Left ventricle myocardium inferior (tissue), 1 donor: ENCODE measurements around the gene TMEFF1. TPM values are rescaled to one million over a fixed set of nuclear protein-coding genes. Genes with fewer than 3 reads are reported as not detected.
A peak's percentile ranks its signal among the peaks of the same experiment; 100 is the strongest.
"Not testable (repeated sequence)": the region's sequence is repeated elsewhere in the genome, so short reads cannot be mapped to it uniquely, and the experiment has no call there.

Source experiments
- DNase-seq: peaks from one replicate; pipeline ENCODE4 v3.0.0-alpha.2; 2020
- H3K27ac ChIP-seq: fragments of 200-600 bp; replicated peaks from 2 replicates; pipeline ENCODE4 v1.8.0; 2021
- H3K27me3 ChIP-seq: fragments of 200-600 bp; 2 replicates; pipeline ENCODE4 v1.8.0; 2021; ENCODE audit warnings: low read depth
- H3K36me3 ChIP-seq: fragments of 200-600 bp; 2 replicates; pipeline ENCODE4 v1.8.0; 2021
- H3K4me1 ChIP-seq: fragments of 200-600 bp; 2 replicates; pipeline ENCODE4 v1.8.0; 2021
- H3K4me3 ChIP-seq: fragments of 200-600 bp; 2 replicates; pipeline ENCODE4 v1.8.0; 2021; ENCODE audit warnings: mild to moderate bottlenecking, moderate library complexity
- H3K9me3 ChIP-seq: fragments of 200-600 bp; replicated peaks from 2 replicates; pipeline ENCODE4 v1.8.0; 2021
- CTCF ChIP-seq: fragments of 200-600 bp; IDR thresholded peaks from 2 replicates; pipeline ENCODE4 v1.8.0; 2021; ENCODE audit warnings: antibody characterized with exemption, mild to moderate bottlenecking, borderline replicate concordance
- intact Hi-C: fragments of 100-400 bp; cut with micrococcal nuclease; formaldehyde crosslinking; loops from one replicate; pipeline ENCODE4 v1.11.0; 2022
- total RNA-seq: library from RNA; stranded (reverse); fragmentation: NEBNext Ultra II Directional; extraction: Animal tissue kit (Norgen Biotek cat#: 25700); gene quantifications from one replicate; pipeline ENCODE4 v1.2.1, GENCODE V29; 2021
- donor health status: DM: no; HTN: yes; CAD: no; lungs with severe emphysema.

TMEFF1 gene
- total RNA-seq, 1 donor from 2014 or later, result not detected

GRCh38 chr9:100498592-100498991 is 25.6 kb downstream of the TMEFF1 start:
- Histone ChIP-seq H3K27ac (no peak overlapping the region), H3K9me3 (no peaks in the 10 kb centered on the region), H3K36me3 (no peaks in the 10 kb centered on the region), H3K27me3 (no peaks in the 10 kb centered on the region), H3K4me3 (no peak overlapping the region), H3K4me1 (no peaks in the 10 kb centered on the region)
- intact Hi-C loops, result no loop called here
- DNase-seq, result no peak
- no peak for TF ChIP-seq CTCF

- H3K27ac ChIP-seq, result no peak overlapping the region
- H3K4me1 ChIP-seq, result no peaks in the 10 kb centered on the region
- H3K36me3 ChIP-seq, result no peaks in the 10 kb centered on the region
- TF ChIP-seq CTCF, result no peak
- intact Hi-C loops, result no loop called here
- H3K9me3 ChIP-seq, result no peaks in the 10 kb centered on the region
- no peak for DNase-seq
- H3K4me3 ChIP-seq, result no peak overlapping the region
- no peaks in the 10 kb centered on the region for H3K27me3 ChIP-seq
Observed at GRCh38 chr9:100499460-100499859, 26.5 kb downstream of the TMEFF1 start.

GRCh38 chr9:100499866-100500265 is 26.9 kb downstream of the TMEFF1 start:
- H3K4me1 ChIP-seq, result no peaks in the 10 kb centered on the region
- DNase-seq, result no peak
- no peaks in the 10 kb centered on the region for H3K9me3 ChIP-seq
- TF ChIP-seq CTCF, result no peak
- intact Hi-C loops, result no loop called here
- H3K27ac ChIP-seq, result no peak overlapping the region
- H3K27me3 ChIP-seq, result no peaks in the 10 kb centered on the region
- H3K36me3 ChIP-seq, result no peaks in the 10 kb centered on the region
- no peak overlapping the region for H3K4me3 ChIP-seq

- Histone ChIP-seq H3K4me3 (no peak overlapping the region), H3K27ac (no peak overlapping the region), H3K4me1 (no peaks in the 10 kb centered on the region), H3K9me3 (no peaks in the 10 kb centered on the region), H3K36me3 (no peaks in the 10 kb centered on the region), H3K27me3 (no peaks in the 10 kb centered on the region)
- intact Hi-C loops, result no loop called here
- TF ChIP-seq CTCF, result peak; percentile 81
- DNase-seq, result peak; percentile 51
Observed at GRCh38 chr9:100505564-100506159, 32.7 kb downstream of the TMEFF1 start.

- intact Hi-C loops, H3K4me3 ChIP-seq, H3K27ac ChIP-seq, H3K27me3 ChIP-seq, H3K4me1 ChIP-seq, H3K36me3 ChIP-seq, H3K9me3 ChIP-seq, DNase-seq: not testable (repeated sequence)
Observed at GRCh38 chr9:100507350-100507749, 34.4 kb downstream of the TMEFF1 start.

- TF ChIP-seq CTCF, result no peak
- H3K27me3 ChIP-seq, result no peaks in the 10 kb centered on the region
- H3K27ac ChIP-seq, result no peak overlapping the region
- DNase-seq, result no peak
- intact Hi-C loops, result no loop called here
- H3K4me1 ChIP-seq, result no peaks in the 10 kb centered on the region
- H3K36me3 ChIP-seq, result no peaks in the 10 kb centered on the region
- H3K9me3 ChIP-seq, result no peaks in the 10 kb centered on the region
- H3K4me3 ChIP-seq, result no peak overlapping the region
Observed at GRCh38 chr9:100511205-100511604, 38.3 kb downstream of the TMEFF1 start.
